ENCODE measurements around the gene CFAP45. TPM values are rescaled to one million over a fixed set of nuclear protein-coding genes. Genes with fewer than 3 reads are reported as not detected.
A peak's percentile ranks its signal among the peaks of the same experiment; 100 is the strongest.

The CFAP45 gene
- total and polyA plus RNA-seq, 8 donors: 0.30 to 1.0 (median 0.52) TPM; not detected in 4

- intact Hi-C loops (cut with DNase I; ENCODE audit: low total_unique reads): no loop called here
- TF ChIP-seq EP300 (IDR thresholded peaks at IDR 0.05) (peak; percentile 58), POLR2AphosphoS5 (IDR thresholded peaks at IDR 0.05) (peak; percentile 62 to 91 (median 81)), POLR2A (IDR thresholded peaks at IDR 0.05) (peak in 1 of 4 donors; percentile 60), CTCF (IDR thresholded peaks at IDR 0.05) (no peak)
- H3K4me1 ChIP-seq: peaks cover 44 to 73% (median 65%) of the 10 kb centered on the region in 4 donors
Measured at GRCh38 chr1:159923203-159924024, 23.4 kb upstream of the CFAP45 start.

GRCh38 chr1:159922511-159923202 lies 22.7 kb upstream of the CFAP45 start:
- TF ChIP-seq POLR2A (IDR thresholded peaks at IDR 0.05) (no peak), CTCF (IDR thresholded peaks at IDR 0.05) (no peak), EP300 (IDR thresholded peaks at IDR 0.05) (no peak), POLR2AphosphoS5 (IDR thresholded peaks at IDR 0.05) (no peak)
- DNase-seq: peak; percentile 51 to 87
- Histone ChIP-seq H3K9me3 (no peaks in the 10 kb centered on the region), H3K27me3 (no peaks in the 10 kb centered on the region), H3K27ac (peak overlapping the region; percentile 87 to 99 (median 98)), H3K36me3 (peaks cover 27 to 34% (median 32%) of the 10 kb centered on the region in 4 donors), H3K4me1 (peaks cover 50 to 80% (median 73%) of the 10 kb centered on the region in 4 donors), H3K4me3 (peak overlapping the region; percentile 79 to 93 (median 82))
- intact Hi-C loops (cut with DNase I; ENCODE audit: low total_unique reads): no loop called here
- WGBS, 5 donors: 18 to 40% (median 19%) methylated on average over 7 to 8 of the region's 8 CpGs

More at GRCh38 chr1:159923203-159924024, 23.4 kb upstream of the CFAP45 start:
- H3K27ac ChIP-seq: peak overlapping the region; percentile 87 to 99 (median 98)
- WGBS, 5 donors: 1 to 8% (median 2%) methylated on average over 20 of the region's 20 CpGs
- H3K4me3 ChIP-seq: peak overlapping the region; percentile 79 to 93 (median 82)
- DNase-seq: peak; percentile 89 to 96
- no peaks in the 10 kb centered on the region for H3K9me3 ChIP-seq
- H3K27me3 ChIP-seq: no peaks in the 10 kb centered on the region
- peaks cover 19 to 27% (median 24%) of the 10 kb centered on the region in 4 donors for H3K36me3 ChIP-seq

- DNase-seq: no peak
- Histone ChIP-seq H3K4me1 (peaks cover 58 to 88% (median 78%) of the 10 kb centered on the region in 4 donors), H3K9me3 (no peaks in the 10 kb centered on the region), H3K36me3 (peaks cover 29 to 42% (median 38%) of the 10 kb centered on the region in 4 donors), H3K27me3 (no peaks in the 10 kb centered on the region), H3K4me3 (peak overlapping the region; percentile 79 to 93 (median 82)), H3K27ac (peak overlapping the region; percentile 87 to 99 (median 98))
- TF ChIP-seq POLR2AphosphoS5 (IDR thresholded peaks at IDR 0.05) (no peak), EP300 (IDR thresholded peaks at IDR 0.05) (no peak), CTCF (IDR thresholded peaks at IDR 0.05) (no peak), POLR2A (IDR thresholded peaks at IDR 0.05) (no peak)
- intact Hi-C loops (cut with DNase I; ENCODE audit: low total_unique reads): no loop called here
- 36 to 49% (median 38%) methylated on average over 14 to 18 of the region's 18 CpGs for WGBS, 5 donors
Measured at GRCh38 chr1:159921700-159922504, 21.9 kb upstream of the CFAP45 start.
